Suprapubic skin (tissue), 4 donors: ENCODE measurements around the gene IFI27L2.

ENCODE experiments used
- CTCF ChIP-seq, 2 donors: fragments of 200-600 bp in 1 of 2; fragments of 450-650 bp in 1 of 2; sonication (generic) in 1 of 2; IDR thresholded peaks; one replicate each; pipeline ENCODE4 v1.5.1; 2016 to 2019; ENCODE audit warnings: antibody characterized with exemption in 2 of 2, mild to moderate bottlenecking in 1 of 2, moderate library complexity in 1 of 2
- EP300 ChIP-seq: sonication (generic); formaldehyde crosslinking; IDR thresholded peaks from one replicate; pipeline ENCODE4 v1.6.1; 2017; ENCODE audit warnings: antibody characterized with exemption
- POLR2AphosphoS5 ChIP-seq, 3 donors: sonication (generic); formaldehyde crosslinking; IDR thresholded peaks; one replicate each; pipeline ENCODE4 v1.6.1; 2017; ENCODE audit warnings: antibody characterized with exemption in 3 of 3

DNA sequence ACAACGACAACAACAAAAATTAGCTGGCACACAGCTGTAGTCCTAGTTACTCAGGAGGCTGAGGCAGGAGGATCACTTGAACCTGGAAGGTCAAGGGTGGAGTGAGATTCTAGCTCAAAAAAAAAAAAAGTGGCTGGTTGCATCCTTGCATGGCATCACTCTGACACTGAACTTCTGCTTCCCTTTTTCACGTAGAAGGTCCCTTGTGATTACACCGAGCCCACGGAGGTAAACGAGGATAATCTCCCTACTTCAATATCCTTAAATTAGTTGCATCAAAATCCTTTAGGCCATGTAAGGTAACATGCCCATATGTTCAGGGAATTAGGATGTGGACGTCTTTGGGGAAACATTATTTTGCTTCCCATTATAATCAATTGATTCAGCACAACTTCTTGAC lies 40.7 kb upstream of the IFI27L2 start:
- TF ChIP-seq EP300: no peak
- no peak for TF ChIP-seq CTCF (IDR thresholded peaks at IDR 0.05)
- no peak for TF ChIP-seq POLR2AphosphoS5 (IDR thresholded peaks at IDR 0.05)
